SW480 (cell line): ENCODE measurements around the gene ASPSCR1.

Experiments
- DNase-seq: peaks from one replicate; pipeline ENCODE4 v3.0.0-alpha.2; 2016; ENCODE audit warnings: low spot score

The ASPSCR1 gene, protein sequence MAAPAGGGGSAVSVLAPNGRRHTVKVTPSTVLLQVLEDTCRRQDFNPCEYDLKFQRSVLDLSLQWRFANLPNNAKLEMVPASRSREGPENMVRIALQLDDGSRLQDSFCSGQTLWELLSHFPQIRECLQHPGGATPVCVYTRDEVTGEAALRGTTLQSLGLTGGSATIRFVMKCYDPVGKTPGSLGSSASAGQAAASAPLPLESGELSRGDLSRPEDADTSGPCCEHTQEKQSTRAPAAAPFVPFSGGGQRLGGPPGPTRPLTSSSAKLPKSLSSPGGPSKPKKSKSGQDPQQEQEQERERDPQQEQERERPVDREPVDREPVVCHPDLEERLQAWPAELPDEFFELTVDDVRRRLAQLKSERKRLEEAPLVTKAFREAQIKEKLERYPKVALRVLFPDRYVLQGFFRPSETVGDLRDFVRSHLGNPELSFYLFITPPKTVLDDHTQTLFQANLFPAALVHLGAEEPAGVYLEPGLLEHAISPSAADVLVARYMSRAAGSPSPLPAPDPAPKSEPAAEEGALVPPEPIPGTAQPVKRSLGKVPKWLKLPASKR

DNA sequence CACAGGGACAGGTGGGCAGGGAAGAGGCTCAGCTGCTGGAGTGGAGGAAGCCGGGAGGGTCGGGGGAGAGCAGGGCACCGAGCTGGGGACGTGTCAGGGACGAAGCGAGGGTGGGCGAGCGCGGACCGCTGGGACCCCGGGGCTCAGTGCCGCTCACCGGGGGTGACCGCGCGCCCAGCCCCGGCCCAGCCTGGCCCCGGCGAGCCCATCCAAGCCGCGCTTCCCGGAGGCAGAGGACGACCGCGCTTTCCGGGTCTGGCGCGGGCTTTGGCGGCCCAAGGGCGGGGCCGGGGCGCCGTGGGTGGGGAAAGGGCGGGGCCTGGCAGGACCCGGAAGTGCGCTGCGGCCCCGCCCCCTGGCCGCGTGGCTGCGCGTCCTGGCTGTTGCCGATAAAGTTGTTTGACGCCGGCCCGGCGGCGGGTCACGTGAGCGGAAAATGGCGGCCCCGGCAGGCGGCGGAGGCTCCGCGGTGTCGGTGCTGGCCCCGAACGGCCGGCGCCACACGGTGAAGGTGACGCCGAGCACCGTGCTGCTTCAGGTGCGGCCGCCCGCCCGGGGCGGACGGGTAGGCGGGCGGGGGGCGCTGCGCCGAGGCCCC, at the start of gene ASPSCR1:
TSS of gene ASPSCR1 (plus strand) at position 419 of the 598 bp plus-strand sequence. CDS start at position 437, 18 bp downstream.
- DNase-seq, result peak; percentile 93

DNA sequence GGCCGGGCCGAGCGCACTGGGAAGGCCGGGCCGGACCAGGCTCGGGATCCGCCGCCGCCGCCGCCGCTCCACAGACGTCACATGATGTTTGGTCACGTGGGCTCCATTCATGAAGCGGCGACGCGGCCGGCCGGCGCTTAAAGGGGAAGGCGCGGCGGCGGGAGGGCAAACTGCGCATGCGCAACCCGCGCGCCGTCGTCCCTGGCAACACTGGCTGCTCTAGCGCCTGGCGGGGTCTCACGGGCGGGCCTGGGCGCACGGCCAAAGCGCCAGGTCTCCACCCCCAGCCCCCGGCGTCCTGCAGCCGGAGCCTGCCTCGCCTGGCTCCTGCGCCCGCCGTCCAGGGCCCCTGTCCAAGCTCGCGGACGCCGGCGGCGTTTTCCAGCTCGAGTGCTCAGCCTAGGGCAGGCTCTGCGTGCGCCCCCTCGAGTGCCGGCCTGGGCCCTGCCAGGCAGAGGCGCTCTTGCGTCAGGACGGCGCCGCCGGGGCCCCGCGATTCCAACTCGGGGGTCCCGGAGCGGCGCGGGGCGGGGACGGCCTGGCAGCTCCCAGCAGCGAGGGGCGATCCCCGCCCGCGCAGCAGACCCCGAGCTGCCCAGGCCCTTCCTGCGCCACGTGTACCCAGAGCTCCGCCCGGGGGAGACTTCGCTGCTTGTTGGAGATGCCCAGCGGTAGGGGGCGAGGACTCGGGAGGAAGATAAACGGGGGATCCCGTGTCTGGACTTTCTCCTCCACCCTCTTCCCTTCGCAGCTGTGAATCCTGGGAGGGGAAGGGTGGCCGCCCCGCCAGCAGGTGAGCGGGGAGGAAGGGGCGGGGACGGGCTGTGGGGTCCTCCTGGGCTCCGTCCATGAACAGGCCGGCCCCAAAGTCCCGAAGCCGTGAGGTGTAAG, 49.5 kb upstream of the ASPSCR1 start, which contains the start of gene MAFG:
TSS of gene MAFG (minus strand) at position 83 of the 891 bp plus-strand sequence. CDS start 4,550 bp downstream, outside the sequence.
- peak; percentile 88 for DNase-seq

DNA sequence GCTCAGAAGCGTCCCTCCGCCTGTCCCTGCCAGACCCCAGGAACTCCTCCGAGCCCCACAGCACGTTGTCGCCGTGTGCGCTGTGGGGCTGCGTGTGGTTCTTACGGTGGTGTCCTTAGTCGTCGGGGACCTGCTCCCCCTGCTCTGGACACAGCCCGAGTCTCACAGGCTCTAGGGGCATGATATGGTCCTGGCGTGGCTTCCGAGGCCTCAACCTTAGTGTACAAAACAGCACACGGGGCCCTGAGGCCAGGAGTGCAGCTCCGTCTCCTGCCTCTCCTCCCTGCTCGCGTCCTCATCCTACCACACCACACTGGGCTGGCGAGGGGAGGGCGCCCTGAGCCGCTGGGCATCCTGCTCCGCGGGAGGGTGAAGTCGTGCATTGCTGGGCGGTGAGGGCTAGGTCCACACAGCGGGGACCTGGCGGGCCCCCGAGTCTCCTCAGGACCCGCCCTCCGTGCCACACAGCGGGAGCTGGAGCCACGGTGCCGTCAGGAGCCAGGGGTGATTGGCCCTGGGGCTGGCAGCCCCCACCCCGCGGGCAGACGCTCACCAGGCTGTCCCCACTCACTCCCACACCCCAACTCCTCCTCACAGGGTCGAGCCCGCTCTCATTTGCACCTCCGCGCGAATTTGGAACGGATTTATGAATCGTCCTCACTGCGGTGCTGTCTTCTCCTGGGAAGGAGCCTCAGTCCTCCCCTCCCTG, 48.7 kb upstream of the ASPSCR1 start:
- DNase-seq, result no peak

DNA sequence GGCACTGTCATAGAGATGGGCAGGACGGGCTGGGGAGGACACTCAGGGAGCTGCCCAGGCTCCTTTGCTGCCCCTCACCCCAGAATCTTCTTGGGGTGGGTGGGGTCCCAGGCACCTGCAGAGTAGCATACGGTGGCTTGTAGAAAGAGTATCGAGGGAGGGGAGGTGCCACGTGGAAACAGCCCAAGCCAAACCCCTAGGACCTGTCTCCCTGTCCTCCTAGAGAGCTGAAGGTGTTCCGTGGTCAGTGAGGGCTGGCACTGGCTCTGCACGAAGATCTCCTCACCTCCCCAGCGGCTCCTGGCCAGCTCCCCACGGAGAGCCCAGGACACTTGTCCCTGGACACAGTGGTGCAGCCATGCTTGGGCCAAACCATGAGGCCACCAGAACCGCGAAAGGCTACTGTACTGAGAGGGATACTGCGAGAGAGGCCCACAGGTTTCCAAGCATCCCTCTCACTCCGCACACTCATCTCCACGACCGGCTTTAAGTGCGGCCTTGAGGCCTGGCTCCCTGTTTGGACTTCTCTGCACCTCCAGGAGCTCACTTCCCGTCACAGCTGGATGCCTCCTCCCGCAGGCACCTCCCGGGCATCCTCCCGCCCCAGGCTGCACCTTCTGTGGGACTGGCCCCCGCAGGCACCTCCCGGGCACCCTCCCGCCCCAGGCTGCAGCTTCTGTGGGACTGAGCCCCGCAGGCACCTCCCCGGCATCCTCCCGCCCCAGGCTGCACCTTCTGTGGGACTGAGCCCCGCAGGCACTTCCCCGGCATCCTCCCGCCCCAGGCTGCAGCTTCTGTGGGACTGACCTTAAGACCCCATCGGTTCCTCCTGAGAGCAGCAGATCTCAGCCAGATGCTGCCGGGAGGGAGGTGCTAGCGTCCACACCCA, 47.9 kb upstream of the ASPSCR1 start:
- DNase-seq, result no peak

DNA sequence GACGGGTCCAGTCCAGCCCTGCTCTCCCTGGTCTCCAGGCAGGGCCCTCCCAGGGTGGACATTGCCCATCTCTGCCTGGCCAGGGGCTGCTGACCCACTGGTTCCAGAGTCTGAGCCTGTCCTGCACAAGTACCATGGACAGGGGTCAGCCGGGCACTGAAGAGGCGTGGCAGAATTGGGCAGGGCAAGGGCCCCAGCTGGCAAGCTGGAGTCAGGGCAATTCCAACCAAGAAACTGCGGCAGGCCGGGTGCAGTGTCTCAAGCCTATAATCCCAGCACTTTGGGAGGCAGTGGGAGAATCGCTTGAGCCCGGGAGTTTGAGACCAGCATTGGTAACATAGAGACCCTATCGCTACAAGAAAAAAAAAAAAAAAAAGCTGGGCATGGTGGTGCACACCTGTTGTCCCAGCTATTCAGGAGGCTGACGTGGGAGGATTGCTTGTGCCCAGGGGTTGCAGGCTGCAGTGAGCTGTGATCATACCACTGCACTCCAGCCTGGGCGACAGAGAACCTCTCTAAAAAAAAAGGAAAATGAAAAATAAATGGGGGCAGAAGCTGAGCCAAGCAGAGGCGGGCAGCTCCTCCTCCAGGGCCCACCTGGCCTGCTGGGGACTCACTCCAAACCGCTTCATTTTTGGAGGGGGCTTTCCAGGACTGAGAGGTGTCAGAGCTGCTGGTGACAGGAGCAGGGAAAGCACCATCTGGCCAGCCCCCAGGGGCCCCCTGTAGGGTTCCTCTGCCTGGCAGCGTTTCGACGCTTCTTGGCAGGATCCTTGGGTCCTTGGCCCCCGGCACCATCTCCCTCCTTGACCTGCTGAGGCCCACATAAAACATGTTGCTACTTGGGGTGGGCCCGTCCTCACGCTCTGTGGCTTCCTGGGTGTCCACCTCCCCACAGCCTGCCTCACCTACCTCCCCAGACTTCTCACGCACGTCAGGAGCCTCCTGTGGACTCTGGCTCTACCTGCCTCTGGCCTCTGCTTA, 47.0 kb upstream of the ASPSCR1 start:
- no peak for DNase-seq

DNA sequence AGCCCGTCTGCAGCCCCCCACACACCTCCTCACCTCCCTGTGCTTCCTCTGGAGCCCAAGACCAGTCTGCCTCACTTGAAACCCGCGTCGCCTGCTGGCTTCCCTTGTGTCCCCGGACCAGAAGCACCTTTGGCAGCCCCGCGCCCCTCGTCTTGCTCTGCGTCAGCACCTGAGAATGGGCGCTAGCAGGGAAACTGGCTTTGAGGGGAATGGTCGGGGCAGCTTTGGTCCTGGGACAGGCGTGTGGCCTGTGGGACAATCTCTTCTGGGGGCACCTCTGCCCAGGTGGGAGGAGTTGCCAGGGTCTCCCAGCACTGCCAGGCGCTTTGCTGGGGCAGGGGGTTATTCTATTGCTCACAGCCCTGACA, 46.3 kb upstream of the ASPSCR1 start:
- DNase-seq, result no peak

DNA sequence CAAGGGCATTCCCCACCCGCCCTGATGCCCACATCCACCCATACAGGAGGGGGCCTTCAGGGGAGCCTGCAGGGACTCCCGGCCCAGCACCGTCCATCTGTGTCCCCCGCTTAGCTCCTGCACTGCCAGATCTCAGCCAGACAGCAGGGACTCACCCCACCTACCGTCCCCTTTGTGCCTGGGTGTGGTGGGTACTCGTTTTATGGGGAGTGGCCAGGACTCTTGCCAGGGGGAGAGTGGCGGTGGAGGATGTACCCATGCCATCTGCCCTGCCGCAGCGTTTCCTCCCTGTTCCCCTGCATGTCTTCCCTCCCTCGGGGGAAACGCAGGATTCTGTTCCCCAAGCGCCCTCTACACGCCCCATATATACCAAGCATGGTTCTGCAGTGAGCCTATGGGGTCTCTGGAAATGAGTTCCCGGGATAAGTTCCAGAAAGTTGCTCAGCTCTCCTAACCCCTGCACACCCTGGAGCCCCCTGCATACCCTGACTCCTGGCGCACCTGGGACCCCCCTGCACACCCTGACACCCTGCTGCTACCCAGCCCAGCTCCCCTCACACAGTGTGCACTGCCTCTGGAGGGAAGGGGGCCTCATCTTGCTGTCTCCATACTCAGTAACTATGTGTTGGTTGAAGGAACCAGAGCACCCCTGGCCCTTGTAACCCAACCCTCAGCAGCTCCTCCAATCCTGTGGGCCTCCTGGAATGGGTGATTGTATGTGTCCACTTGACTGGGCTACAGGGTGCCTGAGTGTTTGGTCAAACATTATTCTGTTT, 45.7 kb upstream of the ASPSCR1 start:
- no peak for DNase-seq

DNA sequence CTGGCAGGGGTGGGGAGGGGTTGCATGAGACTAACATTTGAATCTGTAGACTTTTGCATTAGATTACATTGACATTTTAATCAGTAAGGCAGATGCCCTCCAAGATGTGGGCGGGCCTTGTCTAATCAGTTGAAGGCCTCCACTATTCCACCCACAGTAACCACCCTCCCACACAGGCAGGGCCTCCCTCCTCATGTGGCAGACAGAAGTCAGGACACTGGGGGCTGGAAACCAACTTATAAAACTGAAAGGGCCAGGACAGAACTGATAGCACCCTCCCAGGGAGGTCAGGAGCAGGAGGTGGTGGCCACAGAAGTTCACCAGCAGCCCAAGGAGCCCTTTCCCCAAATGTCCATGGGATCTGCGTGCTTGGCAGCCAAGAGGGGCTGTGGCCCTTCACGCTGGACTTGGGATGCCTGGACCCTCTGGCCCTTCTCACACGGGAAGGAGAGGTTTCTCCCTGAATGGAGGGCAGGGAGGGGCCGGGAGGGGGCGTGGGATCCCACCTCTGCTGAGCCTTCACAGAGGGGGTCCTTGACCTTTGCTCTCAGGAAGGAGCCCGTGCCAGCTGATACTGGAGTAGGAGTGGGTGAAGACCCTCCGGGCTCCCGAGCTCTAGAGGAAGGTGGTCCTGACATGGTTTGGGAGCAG, 45.0 kb upstream of the ASPSCR1 start:
- DNase-seq, result no peak

DNA sequence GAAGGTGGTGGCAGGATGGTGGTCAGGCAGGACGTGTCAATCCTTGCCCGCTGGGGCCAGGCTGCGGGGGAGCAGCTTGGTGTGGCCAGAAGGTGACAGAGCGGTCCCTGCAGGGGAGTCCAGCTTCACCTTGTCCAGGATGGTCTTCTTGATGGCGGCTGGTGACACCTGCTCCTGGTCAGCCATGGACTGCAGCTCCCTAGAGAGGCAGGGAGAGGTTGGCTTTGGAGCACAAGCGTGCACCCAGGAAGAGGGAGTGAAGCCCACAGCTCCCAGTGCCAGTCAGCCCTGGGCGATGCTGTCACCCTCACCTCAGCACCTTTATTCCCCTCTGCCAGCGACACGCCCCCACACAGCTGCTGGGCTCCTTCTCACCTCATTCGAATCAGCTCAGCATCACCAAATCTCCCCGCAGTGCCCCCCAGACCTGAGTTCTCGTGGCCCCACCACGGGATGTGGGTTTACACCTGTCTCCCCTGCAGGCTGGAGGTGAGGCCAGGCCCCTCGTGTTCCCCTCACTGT, 44.2 kb upstream of the ASPSCR1 start:
- no peak for DNase-seq

DNA sequence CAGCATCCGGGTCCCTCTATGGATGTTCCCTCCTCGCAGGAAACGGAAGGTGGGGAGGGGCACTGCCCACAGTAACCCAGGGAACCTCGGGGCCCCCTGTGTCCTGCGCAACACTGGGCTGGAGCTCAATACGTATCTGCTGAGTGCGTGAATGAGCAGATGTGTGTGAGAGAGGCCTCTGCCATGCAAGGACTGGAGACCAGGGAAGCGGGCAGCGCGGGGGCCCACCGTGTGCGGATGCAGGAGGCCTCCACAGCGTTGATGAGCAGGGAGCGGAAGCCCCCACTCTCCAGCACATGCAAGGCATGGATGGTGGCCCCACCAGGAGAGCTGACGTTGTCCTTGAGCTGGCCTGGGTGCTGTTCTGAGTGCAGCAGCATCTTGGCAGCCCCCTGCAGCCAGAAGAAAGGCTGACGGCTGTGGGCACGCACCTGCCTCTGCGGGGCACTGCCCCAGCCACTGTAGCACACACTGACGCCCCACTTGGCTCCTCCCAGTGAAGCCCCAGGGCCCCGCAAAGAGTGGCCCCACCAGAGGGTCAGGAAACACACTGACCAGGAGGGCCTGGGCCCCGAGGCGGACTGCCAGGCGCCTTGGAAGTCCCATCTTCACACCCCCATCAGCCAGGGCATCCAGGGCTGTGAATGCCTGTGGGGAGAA, 43.2 kb upstream of the ASPSCR1 start:
- DNase-seq, result no peak

DNA sequence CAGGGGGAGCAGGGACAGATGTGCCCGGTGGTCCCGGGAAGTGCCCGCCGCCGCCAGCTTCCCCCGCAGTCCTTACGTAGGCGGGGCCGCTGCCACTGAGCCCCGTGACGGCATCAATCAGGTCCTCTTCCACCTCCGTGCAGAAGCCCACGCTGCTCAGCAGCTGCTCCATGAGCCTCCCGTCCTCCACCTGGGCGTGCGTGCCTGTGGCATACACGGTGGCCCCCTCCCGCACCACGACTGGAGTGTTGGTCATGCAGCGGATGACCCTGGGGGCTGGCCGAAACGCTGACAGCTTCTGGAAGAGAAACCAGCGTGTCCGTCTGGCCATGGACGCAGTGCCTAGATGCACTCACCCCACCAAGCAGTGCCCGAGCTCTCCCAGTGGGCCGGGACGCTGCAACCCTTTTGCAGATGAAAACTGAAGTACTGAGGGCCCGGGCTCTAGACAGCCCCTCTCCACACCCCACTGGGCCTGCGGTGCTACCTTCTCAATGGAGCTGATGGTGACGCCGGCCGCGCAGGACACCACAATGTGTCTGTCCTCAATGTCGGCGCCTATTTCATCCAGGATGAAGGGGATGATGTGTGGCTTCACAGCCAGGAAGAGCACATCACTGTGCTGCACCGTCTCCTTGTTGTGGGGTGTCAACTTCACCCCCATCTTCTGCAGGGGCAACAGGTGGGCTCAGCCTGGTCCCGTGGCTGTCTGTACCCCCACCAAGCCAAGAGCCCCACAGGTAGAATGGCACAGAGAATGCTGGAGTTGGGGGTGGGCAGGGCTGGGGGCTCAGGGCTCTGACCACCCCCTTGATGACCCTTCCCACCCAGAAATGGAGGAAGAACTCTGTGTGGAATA, 42.4 kb upstream of the ASPSCR1 start:
- no peak for DNase-seq

DNA sequence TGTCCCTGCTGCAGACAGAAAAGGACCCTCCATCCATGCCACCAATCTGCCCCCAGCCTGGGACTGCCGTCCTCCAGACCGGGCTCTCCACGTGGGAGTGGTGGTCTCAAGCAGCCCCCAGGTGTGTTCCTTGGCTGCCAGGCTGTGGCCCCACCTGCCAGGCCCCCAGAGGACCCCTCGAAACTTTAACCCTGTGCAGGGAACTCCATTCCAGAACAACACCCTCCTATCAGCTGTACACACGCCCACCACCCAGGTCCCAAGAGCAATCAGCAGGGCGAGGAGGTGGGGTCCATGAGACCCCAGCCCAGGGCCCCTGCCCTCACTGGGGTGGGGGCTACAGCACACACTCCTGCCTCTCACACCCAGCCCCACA, 41.7 kb upstream of the ASPSCR1 start:
- DNase-seq, result no peak

DNA sequence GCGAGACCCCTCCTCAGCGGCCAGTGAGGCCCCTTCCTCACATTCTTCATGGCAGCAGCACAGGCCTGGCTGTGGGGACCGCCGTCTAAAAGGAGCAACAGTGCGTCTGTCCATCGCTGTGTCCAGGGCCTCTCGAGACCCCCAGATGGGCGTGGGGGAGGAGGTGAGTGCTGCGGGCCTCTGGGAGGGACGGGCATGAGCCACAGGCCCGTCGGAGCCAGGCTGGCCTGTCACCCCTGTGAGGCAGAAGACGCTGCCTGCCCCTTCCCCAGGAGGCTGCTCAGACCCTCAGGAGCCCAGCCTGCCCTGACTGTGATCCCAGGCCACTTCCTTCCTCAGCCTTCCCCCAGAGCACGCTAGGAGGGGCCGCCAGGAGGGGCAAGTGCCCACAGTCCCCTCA, 38.2 kb upstream of the ASPSCR1 start:
- no peak for DNase-seq

DNA sequence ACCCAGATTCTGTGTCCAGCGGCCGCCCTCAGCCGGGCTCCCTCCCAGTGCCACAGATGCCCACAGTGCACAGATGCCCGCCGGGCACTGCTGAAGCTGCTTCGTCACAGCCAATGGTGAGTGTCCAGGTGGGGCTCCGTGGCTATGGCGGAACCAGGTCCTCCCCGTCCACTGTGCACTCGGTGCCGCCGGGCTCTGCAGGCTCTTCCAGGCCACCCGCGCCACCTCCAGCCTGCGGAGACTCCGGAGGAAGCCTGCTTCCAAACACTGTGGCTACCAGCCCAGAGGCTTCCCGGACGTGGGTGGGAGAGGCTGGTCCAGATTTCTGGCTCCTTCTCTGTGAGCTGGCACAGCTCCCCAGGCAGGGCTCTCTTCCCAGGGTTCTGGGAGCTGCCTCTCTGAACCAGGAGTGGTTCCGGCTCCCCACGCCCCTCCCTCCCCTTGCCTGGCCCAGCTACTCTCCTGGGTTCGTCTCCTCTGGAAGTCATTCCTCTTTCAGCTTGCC, 37.5 kb upstream of the ASPSCR1 start:
- DNase-seq, result no peak

DNA sequence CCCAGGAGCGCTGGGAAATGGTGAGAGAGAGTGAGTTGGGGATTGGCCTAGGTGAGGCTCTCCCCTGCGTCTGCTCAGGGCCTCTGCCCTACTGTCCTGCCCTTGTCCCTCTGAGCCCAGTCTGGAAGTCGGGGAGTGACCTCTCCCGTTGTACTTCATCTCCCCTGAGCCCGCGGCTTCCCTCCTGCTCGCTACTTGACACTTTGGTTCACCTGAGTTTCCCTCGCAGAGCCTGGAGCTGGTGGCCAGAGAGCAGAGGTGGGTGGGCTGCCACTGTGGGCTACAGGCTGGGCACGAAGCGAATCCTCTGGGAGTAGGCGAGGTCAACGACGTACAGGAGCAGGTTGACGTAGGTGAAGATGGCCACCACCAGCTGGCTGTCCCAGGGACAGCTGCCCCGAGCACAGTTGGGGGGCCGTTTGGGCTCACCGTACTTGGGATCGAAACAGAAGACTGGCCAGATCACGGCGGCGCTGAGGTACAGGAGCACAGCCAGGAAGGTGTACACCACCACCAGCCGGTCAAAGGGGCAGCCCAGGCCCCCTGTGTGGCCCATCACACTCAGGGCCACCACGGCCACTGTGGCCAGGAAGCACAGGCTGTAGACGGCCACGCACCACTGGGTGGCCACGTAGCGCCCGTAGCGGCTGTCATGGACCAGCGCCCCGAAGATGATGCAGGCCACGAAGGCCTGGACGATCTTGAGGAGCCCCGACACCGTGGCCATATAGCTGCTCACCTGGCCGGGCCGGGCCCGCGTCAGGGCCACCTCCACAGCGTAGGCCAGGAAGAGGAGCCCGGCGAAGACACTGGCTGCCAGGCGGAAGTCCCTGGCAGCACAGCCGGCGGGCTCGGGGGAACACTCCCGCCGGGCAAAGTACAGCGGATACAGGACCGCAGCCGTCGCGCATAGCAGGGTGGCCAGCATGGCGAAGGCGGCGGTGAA, 36.6 kb upstream of the ASPSCR1 start:
- DNase-seq, result no peak
